Activated T-cell treated with anti-CD3 and anti-CD28 coated beads, Interleukin-2, amount 50 U/mL, for 48 hours (primary cell): ENCODE results near the gene HEY2.

Experiments
- DNase-seq, 2 experiments: peaks; one replicate each; pipeline ENCODE4 v3.0.0-alpha.2; 2020

Gene HEY2

DNA sequence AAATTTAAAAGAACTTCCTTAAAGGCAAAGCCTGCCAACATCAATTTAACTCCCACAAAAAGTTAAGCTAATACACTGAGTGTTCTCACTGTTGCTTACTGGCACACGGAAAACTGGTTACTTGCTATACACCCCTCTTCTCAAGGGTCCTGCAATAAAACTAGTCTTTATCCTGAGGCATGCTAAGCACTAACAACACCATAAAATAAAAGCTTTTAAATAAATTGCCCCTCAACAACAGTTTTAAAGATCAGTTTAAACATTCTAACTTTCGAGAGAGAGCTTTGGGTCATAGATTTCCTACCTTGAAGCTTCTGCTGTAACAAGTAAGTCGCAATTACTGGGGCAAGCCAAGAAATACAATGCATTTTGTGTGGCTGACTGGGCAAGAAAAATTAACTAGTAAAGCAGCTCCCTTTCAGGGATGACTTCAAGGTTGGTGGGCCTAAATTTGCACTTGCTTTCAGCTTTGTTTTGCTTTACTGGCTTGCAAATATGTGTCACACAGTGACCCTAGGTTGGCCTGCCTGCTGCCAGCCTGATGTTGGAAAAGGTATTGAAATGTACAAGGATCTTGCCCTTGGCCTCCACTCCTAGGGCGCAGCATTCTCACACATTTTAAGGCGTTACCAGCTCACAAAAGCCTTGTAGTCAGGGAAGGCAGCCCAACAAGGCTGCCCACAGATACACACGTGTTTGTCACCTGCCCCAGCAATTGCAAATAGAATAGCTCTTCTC lies 4.0 kb upstream of the HEY2 start:
- DNase-seq, result no peak

DNA sequence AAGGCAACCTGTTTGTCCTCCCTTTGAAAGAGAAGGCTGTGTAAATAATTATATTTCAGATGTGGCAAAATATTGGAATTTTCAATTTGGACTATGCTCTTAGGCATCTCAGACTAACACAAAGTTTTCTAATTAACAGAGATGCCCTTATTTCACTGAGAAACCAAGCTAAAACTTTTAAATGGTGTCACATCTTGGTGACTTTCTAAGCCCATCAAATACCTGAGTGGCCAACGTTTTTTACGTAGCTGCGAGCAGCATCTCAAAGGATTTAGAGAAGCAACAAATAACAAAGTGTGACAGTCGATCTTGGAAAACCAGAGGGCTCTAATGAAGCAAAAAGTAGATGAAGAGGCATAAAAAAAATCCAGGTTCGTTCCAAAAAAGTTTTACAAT lies 3.4 kb upstream of the HEY2 start:
- DNase-seq, result no peak

DNA sequence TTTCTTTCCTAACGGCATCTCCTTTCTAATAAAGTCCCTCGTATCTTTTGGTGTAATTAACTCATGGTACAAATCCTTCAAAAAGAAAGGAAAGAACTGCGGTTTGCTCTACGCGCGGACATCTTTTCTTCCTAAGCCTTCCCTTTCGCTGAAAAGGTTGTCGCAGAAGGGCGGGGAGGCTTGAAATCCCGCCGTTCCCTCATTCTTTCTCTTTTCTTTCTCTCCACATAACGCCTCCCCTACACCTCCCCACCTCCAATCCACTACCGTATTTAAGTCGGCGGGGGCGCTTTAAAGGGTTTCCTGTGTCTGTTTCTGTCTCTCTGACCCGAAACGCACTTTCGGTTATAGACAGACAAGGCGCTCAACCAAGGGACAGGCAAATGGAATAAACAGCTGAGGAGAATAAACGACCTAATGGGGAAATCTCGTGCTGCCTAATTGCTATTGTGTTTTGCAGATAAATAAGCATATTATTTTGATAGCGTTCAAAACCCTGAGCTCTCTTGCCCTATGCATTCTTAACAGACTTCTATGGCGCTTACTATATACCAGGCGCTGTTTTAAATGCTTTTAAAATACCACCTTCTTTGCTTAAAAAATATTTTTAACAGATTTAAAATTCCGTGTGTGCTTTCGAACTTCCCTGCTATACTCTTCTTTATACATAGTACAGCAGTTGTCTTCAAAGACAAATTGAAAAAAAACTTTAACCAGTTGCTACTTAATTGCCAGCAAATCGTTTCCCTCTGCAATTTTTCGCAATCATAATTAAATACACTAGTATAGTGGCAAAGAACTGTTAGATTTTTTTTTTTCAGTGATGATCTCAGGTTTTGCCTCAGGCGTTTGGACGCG lies 2.5 kb upstream of the HEY2 start:
- peak; percentile 71 to 73 for DNase-seq

DNA sequence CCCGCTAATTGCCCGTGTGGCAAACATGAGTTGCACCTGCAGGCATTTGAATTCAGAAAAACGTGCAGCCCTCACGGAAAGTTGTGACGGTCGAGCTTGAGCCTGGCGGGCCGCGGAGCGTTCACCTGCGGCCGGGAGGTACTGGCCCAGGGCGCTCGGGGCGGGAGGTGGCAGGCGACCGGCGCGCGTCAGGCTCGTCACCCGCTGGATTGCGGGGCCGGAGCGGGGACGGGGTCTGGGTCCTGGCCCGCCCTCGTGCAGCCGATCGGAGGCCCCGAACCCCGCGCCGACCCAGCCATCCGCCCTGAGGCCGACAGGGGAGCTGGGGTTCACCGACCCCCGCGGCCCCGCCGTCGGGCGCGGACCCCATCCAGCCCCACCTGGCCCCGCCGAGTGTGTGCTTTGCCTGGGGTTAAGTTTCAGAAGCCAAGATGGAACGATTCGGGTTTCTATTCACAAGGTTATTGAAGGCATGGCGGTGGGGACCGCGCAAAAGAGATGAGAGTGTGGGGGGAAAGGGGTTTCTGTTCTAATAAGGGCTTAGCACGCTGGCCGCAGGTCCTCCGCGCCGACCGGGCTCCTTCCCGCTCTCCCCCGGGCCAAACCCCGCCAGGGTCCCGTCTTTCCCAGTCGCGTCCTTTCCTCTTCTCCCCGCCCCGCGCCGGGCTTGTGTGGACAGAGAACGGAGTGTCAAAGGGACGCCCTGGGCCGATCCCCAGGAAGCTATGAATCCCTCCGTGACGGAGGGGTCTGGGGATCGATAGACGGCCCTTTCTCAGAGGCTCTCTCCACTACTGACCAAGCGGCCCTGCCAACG lies 1.6 kb upstream of the HEY2 start:
- DNase-seq, result peak; percentile 39 to 51

DNA sequence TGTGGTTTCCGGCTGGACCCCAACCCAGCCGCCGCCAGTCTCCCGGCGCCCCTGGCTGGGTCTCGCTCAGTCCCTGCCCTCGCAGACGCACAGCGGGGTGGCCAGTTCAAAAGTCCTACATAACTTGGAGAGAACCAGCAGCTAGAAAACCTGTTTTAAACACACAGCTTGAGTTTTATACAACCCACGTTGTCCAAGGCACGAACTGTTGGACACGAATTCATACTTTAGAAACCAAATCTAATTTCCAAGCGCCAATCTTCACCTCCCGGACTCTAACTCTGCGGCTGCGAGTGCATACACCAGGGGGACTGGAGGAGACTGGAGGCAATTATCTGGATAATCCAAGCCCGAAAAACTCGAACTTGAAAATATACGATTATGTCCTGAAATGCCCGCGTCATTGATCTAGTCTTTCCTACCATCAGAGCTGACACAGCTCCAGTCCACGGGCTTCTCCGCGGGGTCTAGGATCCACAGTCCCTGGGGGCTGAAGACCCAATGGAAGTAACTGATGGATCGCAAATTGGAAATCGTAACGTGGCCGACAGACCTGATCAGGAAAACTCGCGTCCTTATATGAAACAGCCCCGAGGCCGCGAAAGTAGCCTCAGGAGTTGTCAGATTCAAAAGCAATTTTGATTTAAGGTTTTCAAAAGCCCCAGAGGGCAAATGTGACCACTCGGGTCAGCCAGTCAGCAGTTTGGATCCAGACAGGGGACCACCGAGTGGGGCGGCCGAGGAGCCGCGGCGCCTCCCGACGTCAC lies 843 bp upstream of the HEY2 start:
- DNase-seq, result peak; percentile 42 to 50

DNA sequence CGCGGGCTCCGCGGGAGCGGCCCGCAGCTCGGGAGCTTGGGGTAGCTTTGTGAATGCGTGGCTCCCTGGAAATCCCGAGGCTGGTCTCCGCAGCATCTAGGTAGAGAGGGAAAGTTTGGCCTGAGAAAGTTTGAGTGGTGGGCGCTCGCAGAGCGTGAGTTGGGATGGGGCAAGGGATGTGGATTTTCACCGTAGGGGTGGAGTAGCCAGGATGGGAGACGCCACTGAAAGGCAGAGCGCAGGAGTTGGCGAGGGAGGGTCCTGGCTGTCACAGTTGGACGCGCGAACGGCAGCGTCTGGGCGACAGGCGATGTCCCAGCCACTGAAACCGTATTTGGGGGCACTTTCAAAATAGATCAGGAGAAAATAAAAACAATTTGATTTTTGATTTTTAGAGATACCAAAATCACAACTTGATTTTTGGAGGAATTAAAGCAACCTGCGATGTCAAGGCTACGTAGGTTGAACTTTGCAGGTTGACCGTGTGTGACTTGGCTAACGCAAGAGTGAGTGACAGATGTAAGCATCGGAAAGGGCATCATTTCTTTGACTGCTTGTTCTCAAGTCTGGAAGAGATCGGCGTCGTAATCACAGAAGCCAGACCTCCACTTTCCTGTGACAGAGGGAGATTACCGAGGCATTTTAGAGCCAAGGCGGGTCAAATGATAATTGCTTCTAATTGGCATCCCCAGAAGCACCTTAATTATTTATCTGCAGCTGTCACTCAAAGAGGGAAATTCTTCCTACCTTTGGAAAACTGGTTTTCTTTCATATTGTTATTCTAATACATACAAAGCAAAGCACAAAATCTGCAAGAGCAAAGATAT lies 646 bp downstream of the HEY2 start:
- DNase-seq, result peak in 1 of 2 experiments; percentile 26

DNA sequence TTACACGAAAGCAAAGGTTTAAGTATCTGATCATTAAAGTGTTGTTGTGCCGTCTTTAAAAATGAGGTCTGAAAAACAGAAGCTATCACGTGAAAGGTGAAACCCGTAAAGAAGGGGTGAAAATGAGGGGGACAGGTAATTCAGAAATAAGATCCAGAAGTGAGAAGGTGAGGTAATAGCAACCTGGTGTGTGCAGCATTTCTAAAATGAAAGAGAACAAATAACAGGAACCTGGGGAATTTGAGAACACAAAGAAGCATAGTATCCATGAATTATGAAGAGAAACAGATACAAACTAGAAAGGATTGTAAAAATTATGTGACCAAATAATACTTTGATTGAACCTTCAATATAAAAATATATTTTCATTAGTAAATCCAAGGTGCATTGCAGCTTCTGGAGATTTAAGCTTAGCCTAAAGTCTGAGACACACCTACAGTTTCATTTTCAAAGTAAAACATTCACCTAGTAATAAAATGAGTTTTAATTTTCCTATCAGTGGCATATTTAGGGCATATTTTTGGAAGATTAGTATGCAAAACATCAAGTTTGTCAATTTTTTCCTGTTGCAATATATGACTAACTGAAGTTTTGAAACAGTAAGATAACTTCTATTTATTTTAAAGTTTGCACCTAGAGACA lies 1.4 kb downstream of the HEY2 start:
- no peak for DNase-seq

DNA sequence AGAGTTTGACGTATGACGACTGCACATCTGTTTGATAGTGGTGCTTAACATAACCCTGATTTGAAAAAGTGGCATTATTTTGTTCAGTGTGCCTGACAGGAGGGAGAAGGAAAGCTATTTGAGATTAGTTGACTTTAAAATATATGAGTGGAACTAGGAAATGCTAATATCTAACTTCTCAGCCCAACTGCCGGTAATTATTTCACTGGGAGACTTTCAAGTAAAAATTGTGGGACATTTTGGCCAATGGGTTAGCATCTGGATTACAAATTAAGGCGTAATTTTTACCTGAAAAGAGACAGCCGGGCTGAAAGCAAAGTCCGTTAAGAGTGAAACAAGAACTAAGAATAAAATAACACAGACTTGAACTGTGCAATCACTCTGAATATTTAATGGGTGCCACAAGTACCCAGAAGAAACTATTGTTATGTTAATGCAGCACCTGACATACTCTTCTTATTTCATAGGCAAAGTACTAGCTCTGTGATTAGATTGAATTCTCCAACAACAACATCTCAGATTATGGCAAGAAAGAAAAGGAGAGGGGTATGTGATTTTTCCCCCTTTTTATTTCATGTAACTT lies 2.0 kb downstream of the HEY2 start:
- no peak for DNase-seq

DNA sequence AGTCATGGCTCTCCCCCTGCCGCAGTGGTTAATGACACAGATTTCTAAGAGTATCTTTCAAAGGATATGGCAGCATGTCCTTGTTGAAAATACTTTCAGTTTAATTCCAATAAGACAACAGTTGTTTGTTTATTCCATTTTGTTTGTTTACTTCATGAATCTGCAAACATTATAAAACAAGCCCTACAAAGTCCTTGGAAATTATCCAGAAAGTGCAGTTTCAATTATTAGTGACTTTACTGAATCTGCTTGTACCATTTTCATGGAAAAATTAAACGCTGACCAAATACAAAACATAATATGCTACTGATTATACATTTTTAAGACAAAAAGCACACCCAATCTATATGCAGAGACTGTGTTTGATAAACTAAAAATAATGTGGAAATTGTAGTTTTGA lies 3.3 kb downstream of the HEY2 start:
- no peak for DNase-seq

DNA sequence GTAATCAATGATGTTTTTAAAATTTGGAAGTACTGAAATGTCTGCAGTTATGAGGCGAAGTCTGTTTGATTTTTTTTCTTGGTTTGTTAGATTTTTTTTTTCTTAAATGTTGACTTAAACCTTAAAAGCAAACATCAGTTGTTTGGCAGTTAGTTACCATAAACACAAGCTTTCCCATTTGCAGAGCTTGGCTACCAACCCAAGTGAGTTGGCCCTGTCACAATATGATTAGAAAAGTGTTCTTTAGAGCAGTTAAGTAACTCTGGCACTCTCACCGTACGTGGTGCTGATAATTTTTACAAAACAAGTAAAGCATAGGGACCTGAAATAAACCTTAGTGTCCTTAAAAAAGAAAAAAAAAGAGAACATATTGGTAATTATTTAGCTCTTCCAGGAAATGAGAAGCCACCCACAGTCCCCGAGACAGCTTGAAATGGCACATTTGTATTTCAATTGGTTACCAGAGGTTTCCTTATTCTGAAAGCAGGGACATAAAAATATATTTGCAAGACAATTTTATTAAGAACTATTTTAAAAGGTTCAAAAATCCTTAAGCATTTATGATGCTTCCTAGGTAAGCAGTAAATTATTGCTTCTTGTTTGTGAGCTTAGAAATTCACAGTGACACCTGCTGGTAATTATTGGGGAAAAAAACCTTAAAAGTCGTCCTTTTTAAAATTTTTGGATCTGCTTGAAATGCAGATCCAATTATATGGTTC lies 3.9 kb downstream of the HEY2 start:
- DNase-seq, result no peak

DNA sequence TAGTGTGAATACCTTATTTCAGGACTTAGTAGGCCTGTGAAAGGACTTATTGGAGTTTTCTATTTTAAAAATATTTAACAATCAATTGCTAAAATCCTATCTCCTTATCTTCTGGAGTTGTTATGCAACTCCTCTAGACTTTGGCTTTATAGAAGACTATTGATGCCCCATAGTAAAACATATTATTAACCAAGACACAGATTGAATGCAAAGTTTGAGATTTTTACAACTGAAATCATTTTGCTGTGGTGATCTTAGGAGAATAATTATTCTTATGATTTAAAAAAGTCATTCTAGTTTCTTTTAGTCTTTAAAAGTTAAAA lies 4.5 kb downstream of the HEY2 start:
- no peak for DNase-seq

DNA sequence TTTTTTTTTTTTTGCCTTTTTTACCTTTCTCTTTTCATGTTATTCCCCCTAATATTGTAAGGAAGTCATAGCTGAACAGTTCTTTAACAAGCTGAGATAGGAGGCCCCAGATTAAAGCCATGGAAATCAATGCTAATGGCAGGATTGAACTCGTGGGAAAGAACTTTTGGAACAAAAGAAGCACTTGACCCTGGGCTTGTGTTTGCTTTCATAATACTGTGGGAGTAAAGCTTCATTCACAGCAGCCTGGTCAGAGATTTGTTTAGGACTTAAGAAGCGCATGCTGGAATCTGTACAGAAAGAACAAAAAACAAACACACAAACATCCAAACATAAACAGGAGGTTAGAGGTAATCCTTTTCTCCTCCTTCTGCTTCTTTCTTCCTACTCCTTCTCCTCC lies 5.1 kb downstream of the HEY2 start:
- DNase-seq, result no peak

DNA sequence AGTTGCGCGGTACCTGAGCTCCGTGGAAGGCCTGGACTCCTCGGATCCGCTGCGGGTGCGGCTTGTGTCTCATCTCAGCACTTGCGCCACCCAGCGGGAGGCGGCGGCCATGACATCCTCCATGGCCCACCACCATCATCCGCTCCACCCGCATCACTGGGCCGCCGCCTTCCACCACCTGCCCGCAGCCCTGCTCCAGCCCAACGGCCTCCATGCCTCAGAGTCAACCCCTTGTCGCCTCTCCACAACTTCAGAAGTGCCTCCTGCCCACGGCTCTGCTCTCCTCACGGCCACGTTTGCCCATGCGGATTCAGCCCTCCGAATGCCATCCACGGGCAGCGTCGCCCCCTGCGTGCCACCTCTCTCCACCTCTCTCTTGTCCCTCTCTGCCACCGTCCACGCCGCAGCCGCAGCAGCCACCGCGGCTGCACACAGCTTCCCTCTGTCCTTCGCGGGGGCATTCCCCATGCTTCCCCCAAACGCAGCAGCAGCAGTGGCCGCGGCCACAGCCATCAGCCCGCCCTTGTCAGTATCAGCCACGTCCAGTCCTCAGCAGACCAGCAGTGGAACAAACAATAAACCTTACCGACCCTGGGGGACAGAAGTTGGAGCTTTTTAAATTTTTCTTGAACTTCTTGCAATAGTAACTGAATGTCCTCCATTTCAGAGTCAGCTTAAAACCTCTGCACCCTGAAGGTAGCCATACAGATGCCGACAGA lies 9.9 kb downstream of the HEY2 start:
- peak; percentile 28 to 43 for DNase-seq

DNA sequence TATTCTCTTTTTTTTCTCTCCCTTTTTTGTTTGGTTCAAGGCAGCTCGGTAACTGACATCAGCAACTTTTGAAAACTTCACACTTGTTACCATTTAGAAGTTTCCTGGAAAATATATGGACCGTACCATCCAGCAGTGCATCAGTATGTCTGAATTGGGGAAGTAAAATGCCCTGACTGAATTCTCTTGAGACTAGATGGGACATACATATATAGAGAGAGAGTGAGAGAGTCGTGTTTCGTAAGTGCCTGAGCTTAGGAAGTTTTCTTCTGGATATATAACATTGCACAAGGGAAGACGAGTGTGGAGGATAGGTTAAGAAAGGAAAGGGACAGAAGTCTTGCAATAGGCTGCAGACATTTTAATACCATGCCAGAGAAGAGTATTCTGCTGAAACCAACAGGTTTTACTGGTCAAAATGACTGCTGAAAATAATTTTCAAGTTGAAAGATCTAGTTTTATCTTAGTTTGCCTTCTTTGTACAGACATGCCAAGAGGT lies 10.6 kb downstream of the HEY2 start:
- no peak for DNase-seq

DNA sequence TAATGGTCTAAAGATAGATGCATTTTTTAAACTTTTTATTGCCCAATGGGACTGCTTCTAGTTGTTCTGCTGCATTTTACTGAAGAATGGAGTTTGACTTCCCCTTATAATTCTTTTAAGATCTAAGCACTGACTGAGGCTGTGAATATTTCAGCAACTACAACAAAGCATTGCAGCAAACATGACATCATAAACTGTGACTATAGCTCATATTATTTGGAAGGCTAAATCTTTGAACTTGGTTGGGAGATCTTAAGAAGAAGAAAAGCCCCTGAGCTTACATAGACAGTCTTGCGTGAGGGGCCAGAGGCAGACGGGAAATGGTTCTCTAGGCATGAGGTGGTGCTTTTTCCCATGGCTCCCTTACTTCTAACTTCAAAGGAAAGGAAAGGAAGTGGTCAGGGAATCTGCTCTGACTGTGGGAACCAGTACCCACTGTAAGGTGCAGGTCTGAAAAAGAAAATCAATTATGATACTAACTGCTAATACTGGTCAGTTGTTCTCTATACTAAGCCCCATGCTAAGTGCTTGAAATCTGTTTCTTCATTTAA lies 14.8 kb downstream of the HEY2 start:
- no peak for DNase-seq

DNA sequence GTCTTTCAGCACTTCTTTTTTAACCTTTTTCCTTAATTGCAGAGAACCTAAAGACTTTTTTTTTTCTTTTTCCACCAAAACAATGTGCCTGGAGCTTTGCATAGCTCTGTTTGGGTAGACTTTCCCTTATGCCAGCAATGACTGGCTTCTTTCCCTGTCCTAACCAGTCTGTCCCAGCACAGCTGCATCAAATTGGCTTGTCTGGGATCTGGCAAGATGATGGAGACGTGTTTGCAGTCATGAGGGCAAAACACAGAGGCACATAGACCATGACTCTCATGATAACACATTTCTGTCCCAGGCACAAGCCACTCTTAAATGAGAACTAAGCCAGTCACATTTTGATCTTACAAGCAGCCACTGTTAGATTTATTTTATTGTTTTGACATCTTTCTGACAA lies 16.5 kb downstream of the HEY2 start:
- DNase-seq, result no peak

DNA sequence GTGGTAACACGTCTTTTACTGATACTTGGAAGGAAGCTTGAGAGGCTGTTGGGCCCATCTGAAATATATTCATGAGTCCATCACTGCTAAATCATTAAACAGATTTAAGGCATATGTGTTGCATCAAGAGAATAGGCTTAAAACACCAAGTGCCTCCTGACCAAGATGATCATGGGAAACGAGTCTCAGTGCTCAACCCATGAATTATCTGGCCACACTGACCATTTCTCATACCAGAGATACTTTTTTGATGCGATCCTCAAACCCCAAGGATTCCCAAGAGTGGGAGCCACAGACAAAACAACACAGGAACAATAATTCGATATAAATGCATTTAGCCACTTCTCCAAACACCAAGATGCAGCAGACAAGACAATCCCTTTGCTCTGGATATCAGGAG lies 17.2 kb downstream of the HEY2 start:
- DNase-seq, result no peak

DNA sequence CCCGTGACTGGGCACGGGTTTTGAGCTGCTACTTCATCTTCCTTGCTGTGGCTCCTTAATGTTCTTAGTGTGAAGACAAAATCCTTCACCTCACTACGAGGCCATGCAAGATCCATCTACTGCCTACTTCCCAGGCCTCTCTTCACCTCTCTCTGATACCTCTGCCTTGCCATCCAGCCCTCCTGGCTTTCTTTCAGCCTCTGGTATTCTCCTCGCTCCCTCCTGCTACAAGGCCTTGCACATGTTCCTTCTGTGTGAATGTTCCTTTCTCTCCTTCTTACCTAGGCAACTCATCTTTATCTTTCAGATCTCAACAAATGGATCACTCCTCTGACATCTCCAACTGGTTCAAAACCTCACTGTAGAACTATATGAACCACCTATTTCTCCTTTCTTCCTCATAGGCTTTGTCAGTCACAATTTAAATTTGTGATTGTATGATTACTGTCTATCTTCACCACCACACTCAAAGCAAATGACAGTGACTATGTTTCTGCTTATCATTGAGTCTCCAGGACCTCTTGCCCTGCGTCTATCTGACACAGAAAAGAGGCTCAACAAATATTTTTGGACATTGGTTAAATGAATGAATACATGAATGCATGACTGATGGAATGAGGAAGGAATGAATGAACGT lies 19.8 kb downstream of the HEY2 start:
- DNase-seq, result no peak
